ENCODE data around the gene RBM15B. TPM values are rescaled to one million over a fixed set of nuclear protein-coding genes. Genes with fewer than 3 reads are reported as not detected.

The RBM15B gene
- total RNA-seq, 1 donor from 2014 or later = 39.5 TPM

GRCh38 chr3:51373658-51374421, 17.2 kb upstream of the RBM15B start:
- no peaks in the 10 kb centered on the region for H3K36me3 Mint-ChIP-seq (ENCODE audit: low read depth)
- no peak for TF ChIP-seq CTCF (IDR thresholded peaks at IDR 0.05)

GRCh38 chr3:51374456-51374855, 16.6 kb upstream of the RBM15B start:
- Mint-ChIP-seq H3K27ac (ENCODE audit: unreplicated experiment) (no peak overlapping the region), H3K4me3 (ENCODE audit: unreplicated experiment) (no peak overlapping the region), H3K36me3 (ENCODE audit: low read depth) (no peaks in the 10 kb centered on the region), H3K4me1 (ENCODE audit: low read depth) (no peaks in the 10 kb centered on the region), H3K9me3 (ENCODE audit: low read depth) (no peaks in the 10 kb centered on the region), H3K27me3 (ENCODE audit: low read depth) (no peaks in the 10 kb centered on the region)
- no peak for TF ChIP-seq CTCF (IDR thresholded peaks at IDR 0.05)
- peak; percentile 50 for DNase-seq (ENCODE audit: low spot score)

More at GRCh38 chr3:51373658-51374421, 17.2 kb upstream of the RBM15B start:
- peak; percentile 67 for DNase-seq (ENCODE audit: low spot score)
- Mint-ChIP-seq H3K9me3 (ENCODE audit: low read depth) (no peaks in the 10 kb centered on the region), H3K27ac (ENCODE audit: unreplicated experiment) (no peak overlapping the region), H3K4me1 (ENCODE audit: low read depth) (no peaks in the 10 kb centered on the region), H3K4me3 (ENCODE audit: unreplicated experiment) (no peak overlapping the region), H3K27me3 (ENCODE audit: low read depth) (no peaks in the 10 kb centered on the region)

- no peak for TF ChIP-seq CTCF (IDR thresholded peaks at IDR 0.05)
- Mint-ChIP-seq H3K9me3 (ENCODE audit: low read depth) (no peaks in the 10 kb centered on the region), H3K4me3 (ENCODE audit: unreplicated experiment) (no peak overlapping the region), H3K27ac (ENCODE audit: unreplicated experiment) (no peak overlapping the region), H3K36me3 (ENCODE audit: low read depth) (no peaks in the 10 kb centered on the region), H3K27me3 (ENCODE audit: low read depth) (no peaks in the 10 kb centered on the region), H3K4me1 (ENCODE audit: low read depth) (no peaks in the 10 kb centered on the region)
- DNase-seq (ENCODE audit: low spot score) = no peak
Measured at GRCh38 chr3:51375136-51375535, 15.9 kb upstream of the RBM15B start.

GRCh38 chr3:51375571-51375970, 15.5 kb upstream of the RBM15B start:
- DNase-seq (ENCODE audit: low spot score) = no peak
- H3K36me3 Mint-ChIP-seq (ENCODE audit: low read depth) = no peaks in the 10 kb centered on the region
- H3K9me3 Mint-ChIP-seq (ENCODE audit: low read depth) = no peaks in the 10 kb centered on the region
- no peaks in the 10 kb centered on the region for H3K27me3 Mint-ChIP-seq (ENCODE audit: low read depth)
- H3K27ac Mint-ChIP-seq (ENCODE audit: unreplicated experiment) = no peak overlapping the region
- H3K4me3 Mint-ChIP-seq (ENCODE audit: unreplicated experiment) = no peak overlapping the region
- no peaks in the 10 kb centered on the region for H3K4me1 Mint-ChIP-seq (ENCODE audit: low read depth)
- TF ChIP-seq CTCF (IDR thresholded peaks at IDR 0.05) = no peak

- Mint-ChIP-seq H3K4me1 (ENCODE audit: low read depth) (no peaks in the 10 kb centered on the region), H3K36me3 (ENCODE audit: low read depth) (no peaks in the 10 kb centered on the region), H3K9me3 (ENCODE audit: low read depth) (no peaks in the 10 kb centered on the region), H3K27ac (ENCODE audit: unreplicated experiment) (no peak overlapping the region), H3K27me3 (ENCODE audit: low read depth) (no peaks in the 10 kb centered on the region), H3K4me3 (ENCODE audit: unreplicated experiment) (no peak overlapping the region)
- TF ChIP-seq CTCF (IDR thresholded peaks at IDR 0.05) = no peak
- DNase-seq (ENCODE audit: low spot score) = no peak
Measured at GRCh38 chr3:51378065-51378464, 13.0 kb upstream of the RBM15B start.
